PC-3 (cell line): ENCODE measurements around the gene GDPD5. TPM values are rescaled to one million over a fixed set of nuclear protein-coding genes. Genes with fewer than 3 reads are reported as not detected.

ENCODE experiments used
- ATAC-seq: fragments of 200-7000 bp; cut with Tn5 transposase; 2 replicates; pipeline ENCODE4 v1.9.1; 2020; ENCODE audit warnings: mild to moderate bottlenecking, moderate library complexity
- BruUV-seq: library from RNA; stranded (reverse); fragments of 400-500 nt; replicated peaks from 2 replicates; lab custom pipeline; 2021; lab: Mats Ljungman, UMichigan
- CTCF ChIA-PET: fragments of 300-600 bp; sonication (Branson Sonifier 250); formaldehyde crosslinking; loops from one replicate; lab custom pipeline; 2022; ENCODE audit warnings: antibody characterized with exemption; lab: Charles Lee
- POLR2A ChIA-PET: fragments of 300-600 bp; sonication (Branson Sonifier 250); formaldehyde crosslinking; loops from one replicate; lab custom pipeline; 2022; ENCODE audit warnings: antibody characterized with exemption; ENCODE audit not compliant: unreplicated experiment; lab: Charles Lee
- DNase-seq: peaks from one replicate; pipeline ENCODE4 v3.0.0-alpha.2; 2015
- H2AFZ ChIP-seq: fragments of 300-600 bp; sonication (generic); 2 replicates; pipeline ENCODE4 v1.6.0; 2016; ENCODE audit warnings: antibody characterized with exemption, low read length
- H3F3A ChIP-seq: fragments of 300-600 bp; sonication (generic); one replicate; pipeline ENCODE4 v1.6.0; 2017; ENCODE audit warnings: antibody characterized with exemption, low read length, control low read depth, mild to moderate bottlenecking; ENCODE audit not compliant: unreplicated experiment
- H3K27ac ChIP-seq: fragments of 300-600 bp; sonication (generic); 2 replicates; pipeline ENCODE4 v1.5.1; 2016; ENCODE audit warnings: mild to moderate bottlenecking, low read length
- H3K27me3 ChIP-seq: fragments of 300-600 bp; sonication (generic); 2 replicates; pipeline ENCODE4 v1.6.1; 2016; ENCODE audit warnings: low read length, mixed read lengths
- H3K36me3 ChIP-seq: fragments of 300-600 bp; sonication (generic); 2 replicates; pipeline ENCODE4 v1.6.1; 2016; ENCODE audit warnings: low read depth, mixed run types, low read length, mixed read lengths
- H3K4me1 ChIP-seq: fragments of 300-600 bp; sonication (generic); 2 replicates; pipeline ENCODE4 v1.5.1; 2016; ENCODE audit warnings: low read length; ENCODE audit not compliant: insufficient read depth
- H3K4me2 ChIP-seq: fragments of 300-600 bp; sonication (generic); 2 replicates; pipeline ENCODE4 v1.6.0; 2016; ENCODE audit warnings: low read length
- H3K4me3 ChIP-seq: fragments of 300-600 bp; sonication (generic); 2 replicates; pipeline ENCODE4 v1.5.1; 2016; ENCODE audit warnings: mild to moderate bottlenecking, low read length, mixed read lengths
- H3K79me2 ChIP-seq: fragments of 300-600 bp; sonication (generic); 2 replicates; pipeline ENCODE4 v1.6.1; 2017; ENCODE audit warnings: low read length, mixed read lengths
- H3K9ac ChIP-seq: fragments of 300-600 bp; sonication (generic); 2 replicates; pipeline ENCODE4 v1.6.0; 2016; ENCODE audit warnings: mild to moderate bottlenecking, low read length
- H3K9me2 ChIP-seq: fragments of 300-600 bp; sonication (generic); replicated peaks from 2 replicates; pipeline ENCODE4 v1.6.1; 2016; ENCODE audit warnings: mixed run types, low read length, mixed read lengths
- H3K9me3 ChIP-seq: fragments of 300-600 bp; sonication (generic); 2 replicates; pipeline ENCODE4 v1.6.1; 2016; ENCODE audit warnings: low read length, mixed read lengths
- H4K20me1 ChIP-seq: fragments of 300-600 bp; sonication (generic); 2 replicates; pipeline ENCODE4 v1.6.1; 2016; ENCODE audit warnings: low read length, mixed read lengths
- EZH2 ChIP-seq: fragments of 300-600 bp; sonication (generic); IDR thresholded peaks from one replicate; pipeline ENCODE4 v1.6.1; 2017; ENCODE audit warnings: antibody characterized with exemption, mild to moderate bottlenecking, low read length; ENCODE audit not compliant: unreplicated experiment
- EZH2phosphoT487 ChIP-seq: fragments of 300-600 bp; sonication (generic); IDR thresholded peaks from 2 replicates; pipeline ENCODE4 v1.6.1; 2018; ENCODE audit warnings: mild to moderate bottlenecking, antibody characterized with exemption, low read length, borderline replicate concordance
- intact Hi-C: fragments of 100-400 bp; cut with micrococcal nuclease; formaldehyde crosslinking; loops from 2 replicates; pipeline ENCODE4 v1.9.0; 2023
- total RNA-seq: library from RNA; depleted of rRNA; stranded (reverse); fragments of >200 nt; gene quantifications from 2 replicates; pipeline ENCODE4 v1.2.3, GENCODE V29; 2014
- TF ChIP-seq, protein P1 (sequence below): fragments of 300-600 bp; sonication (generic); conservative IDR thresholded peaks from 2 replicates; pipeline ENCODE4 v1.5.1; 2017; ENCODE audit warnings: antibody characterized with exemption, low read depth, mild to moderate bottlenecking, low read length

GDPD5 gene
- total RNA-seq, 1 experiment from 2014 or later: 21.4 TPM

- H3K27ac ChIP-seq: no peak overlapping the region
- H3K4me3 ChIP-seq: no peak overlapping the region
- no peaks in the 10 kb centered on the region for H3K36me3 ChIP-seq
- H3F3A ChIP-seq: no peaks in the 10 kb centered on the region
- intact Hi-C loops: no loop called here
- no peaks in the 10 kb centered on the region for H4K20me1 ChIP-seq
- H3K9ac ChIP-seq: no peak overlapping the region
- ATAC-seq (no peak), DNase-seq (no peak)
- H2AFZ ChIP-seq: no peak overlapping the region
- no peak overlapping the region for H3K4me2 ChIP-seq
- no peaks in the 10 kb centered on the region for H3K27me3 ChIP-seq
- no peaks in the 10 kb centered on the region for H3K79me2 ChIP-seq
- H3K9me2 ChIP-seq: no peaks in the 10 kb centered on the region
- TF ChIP-seq EZH2 (no peak), EZH2phosphoT487 (no peak)
- TF ChIP-seq, protein P1, sequence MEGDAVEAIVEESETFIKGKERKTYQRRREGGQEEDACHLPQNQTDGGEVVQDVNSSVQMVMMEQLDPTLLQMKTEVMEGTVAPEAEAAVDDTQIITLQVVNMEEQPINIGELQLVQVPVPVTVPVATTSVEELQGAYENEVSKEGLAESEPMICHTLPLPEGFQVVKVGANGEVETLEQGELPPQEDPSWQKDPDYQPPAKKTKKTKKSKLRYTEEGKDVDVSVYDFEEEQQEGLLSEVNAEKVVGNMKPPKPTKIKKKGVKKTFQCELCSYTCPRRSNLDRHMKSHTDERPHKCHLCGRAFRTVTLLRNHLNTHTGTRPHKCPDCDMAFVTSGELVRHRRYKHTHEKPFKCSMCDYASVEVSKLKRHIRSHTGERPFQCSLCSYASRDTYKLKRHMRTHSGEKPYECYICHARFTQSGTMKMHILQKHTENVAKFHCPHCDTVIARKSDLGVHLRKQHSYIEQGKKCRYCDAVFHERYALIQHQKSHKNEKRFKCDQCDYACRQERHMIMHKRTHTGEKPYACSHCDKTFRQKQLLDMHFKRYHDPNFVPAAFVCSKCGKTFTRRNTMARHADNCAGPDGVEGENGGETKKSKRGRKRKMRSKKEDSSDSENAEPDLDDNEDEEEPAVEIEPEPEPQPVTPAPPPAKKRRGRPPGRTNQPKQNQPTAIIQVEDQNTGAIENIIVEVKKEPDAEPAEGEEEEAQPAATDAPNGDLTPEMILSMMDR: no peak
- CTCF ChIA-PET: no interaction called here
- BruUV-seq: no TSS peak
- POLR2A ChIA-PET: no interaction called here
- H3K9me3 ChIP-seq: no peaks in the 10 kb centered on the region
- H3K4me1 ChIP-seq: no peaks in the 10 kb centered on the region
Measured at GRCh38 chr11:75470476-75471080, 55.2 kb downstream of the GDPD5 start.

DNA sequence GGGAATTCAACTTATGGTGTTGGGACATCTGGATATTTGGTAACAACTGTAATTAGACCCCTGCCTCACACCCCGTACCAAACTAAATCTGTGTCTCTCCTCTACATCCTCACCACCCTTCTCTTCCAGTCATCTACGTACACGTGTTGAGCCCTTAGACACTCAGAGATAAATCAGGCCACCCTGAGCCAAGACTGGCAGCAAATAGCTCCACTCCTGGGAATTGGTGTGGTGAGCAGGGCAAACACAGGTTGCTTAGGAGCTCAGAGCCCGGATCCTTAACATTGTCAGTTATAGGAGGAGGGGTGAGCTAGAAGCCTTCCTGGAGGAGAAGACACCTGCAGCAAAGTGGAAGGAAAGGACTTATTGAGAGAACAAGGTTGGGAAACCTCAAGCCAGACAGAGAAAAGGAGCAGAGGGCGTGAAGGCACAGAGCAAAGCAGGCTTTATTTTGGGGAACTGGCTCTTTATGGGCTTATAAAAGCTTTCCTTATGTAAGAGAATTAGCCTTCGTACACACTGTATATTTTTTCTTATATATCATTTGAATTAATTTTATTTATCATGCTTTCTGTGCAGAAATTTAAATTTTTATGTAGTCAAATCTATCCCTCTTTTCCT lies 55.8 kb downstream of the GDPD5 start:
- Histone ChIP-seq H3K27ac (no peak overlapping the region), H3K9me3 (no peaks in the 10 kb centered on the region), H3K4me1 (no peaks in the 10 kb centered on the region), H3K4me3 (no peak overlapping the region), H3K36me3 (no peaks in the 10 kb centered on the region), H3K4me2 (no peak overlapping the region), H3K9me2 (no peaks in the 10 kb centered on the region), H4K20me1 (no peaks in the 10 kb centered on the region), H3F3A (no peaks in the 10 kb centered on the region), H3K79me2 (no peaks in the 10 kb centered on the region), H3K27me3 (no peaks in the 10 kb centered on the region), H3K9ac (no peak overlapping the region), H2AFZ (no peak overlapping the region)
- no peak for TF ChIP-seq EZH2phosphoT487
- no peak for TF ChIP-seq EZH2
- TF ChIP-seq, protein P1: no peak
- ChIA-PET CTCF (no interaction called here), POLR2A (no interaction called here)
- BruUV-seq: no TSS peak
- no peak for ATAC-seq
- DNase-seq: no peak
- intact Hi-C loops: no loop called here

GRCh38 chr11:75468534-75469340 lies 57.0 kb downstream of the GDPD5 start:
- intact Hi-C loops: no loop called here
- no peak for ATAC-seq
- no peaks in the 10 kb centered on the region for H3K9me2 ChIP-seq
- BruUV-seq: no TSS peak
- H3K27ac ChIP-seq: no peak overlapping the region
- H4K20me1 ChIP-seq: no peaks in the 10 kb centered on the region
- H3K4me2 ChIP-seq: no peak overlapping the region
- no peaks in the 10 kb centered on the region for H3K9me3 ChIP-seq
- no peak for DNase-seq
- H3F3A ChIP-seq: no peaks in the 10 kb centered on the region
- no peaks in the 10 kb centered on the region for H3K79me2 ChIP-seq
- no peak overlapping the region for H3K9ac ChIP-seq
- TF ChIP-seq, protein P1: no peak
- TF ChIP-seq EZH2phosphoT487 (no peak), EZH2 (no peak)
- no peak overlapping the region for H3K4me3 ChIP-seq
- ChIA-PET POLR2A (no interaction called here), CTCF (no interaction called here)
- H3K36me3 ChIP-seq: no peaks in the 10 kb centered on the region
- no peak overlapping the region for H2AFZ ChIP-seq
- no peaks in the 10 kb centered on the region for H3K4me1 ChIP-seq
- no peaks in the 10 kb centered on the region for H3K27me3 ChIP-seq
